Occipital lobe (tissue), 2 donors: ENCODE results near the gene EFEMP2. TPM values are rescaled to one million over a fixed set of nuclear protein-coding genes. Genes with fewer than 3 reads are reported as not detected.

Experiments used
- DNase-seq: peaks from one replicate; lab custom pipeline; 2025; lab: John Stamatoyannopoulos, UW
- total RNA-seq: library from RNA; depleted of rRNA; stranded (reverse); fragments of >200 nt; gene quantifications from one replicate; pipeline ENCODE4 v1.2.3, GENCODE V29; 2014

Gene EFEMP2
- total RNA-seq, 1 donor from 2014 or later: 13.3 TPM

GRCh38 chr11:65826984-65827735 is 45.4 kb downstream of the EFEMP2 start:
- no peak for DNase-seq

DNA sequence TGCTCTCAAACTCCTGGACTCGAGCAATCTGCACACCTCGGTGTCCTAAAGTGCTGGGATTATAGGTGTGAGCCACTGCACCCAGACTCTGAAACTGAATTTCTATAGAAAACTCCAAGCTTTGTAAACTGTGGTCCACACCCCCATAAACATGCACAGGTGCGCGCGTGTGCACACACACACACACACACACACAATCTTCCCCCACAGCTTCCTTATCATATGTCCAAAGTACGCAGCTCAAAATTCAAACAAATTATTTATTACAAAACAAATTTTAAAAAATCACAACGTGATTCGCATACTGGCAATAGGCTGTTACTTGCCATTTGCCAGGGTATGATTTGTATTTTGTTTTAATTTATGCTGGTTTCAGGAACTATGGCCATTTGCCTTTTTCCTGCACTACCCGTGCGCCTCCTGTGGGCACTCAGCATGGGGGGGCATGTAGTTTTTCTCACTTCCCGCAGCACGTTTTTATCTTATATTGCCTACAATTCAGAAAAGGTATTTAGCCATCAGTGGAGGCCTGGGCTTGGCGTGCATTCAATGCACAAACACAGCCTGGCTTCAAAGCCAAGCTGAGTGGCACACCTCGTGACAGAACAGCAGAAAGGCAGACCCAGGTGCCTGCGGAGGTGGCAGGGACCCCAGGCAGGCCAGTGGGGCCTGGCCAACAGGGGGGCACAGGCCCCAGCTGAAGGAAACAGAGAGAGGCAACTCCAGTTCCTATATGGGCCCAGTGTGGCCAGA is 49.6 kb downstream of the EFEMP2 start:
- DNase-seq: no peak

DNA sequence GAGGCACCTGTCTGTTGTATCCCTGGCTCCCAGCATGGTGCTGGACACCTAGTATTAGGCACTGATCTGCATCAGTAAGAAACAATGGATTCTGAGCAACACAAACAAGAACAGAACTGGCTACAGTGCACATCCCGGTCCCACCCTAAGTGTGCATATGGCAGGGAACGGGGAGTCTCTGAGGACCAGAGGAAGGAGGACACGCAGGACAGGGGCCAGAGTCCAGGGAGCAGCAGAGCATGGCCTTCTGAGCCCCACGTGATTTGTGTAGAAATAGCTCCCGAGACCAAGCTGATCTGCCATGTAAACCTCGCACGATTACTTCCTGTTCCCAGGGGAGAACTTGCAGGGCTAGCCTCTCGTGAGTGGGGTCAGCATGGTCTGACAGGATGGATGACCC is 51.5 kb downstream of the EFEMP2 start:
- no peak for DNase-seq

DNA sequence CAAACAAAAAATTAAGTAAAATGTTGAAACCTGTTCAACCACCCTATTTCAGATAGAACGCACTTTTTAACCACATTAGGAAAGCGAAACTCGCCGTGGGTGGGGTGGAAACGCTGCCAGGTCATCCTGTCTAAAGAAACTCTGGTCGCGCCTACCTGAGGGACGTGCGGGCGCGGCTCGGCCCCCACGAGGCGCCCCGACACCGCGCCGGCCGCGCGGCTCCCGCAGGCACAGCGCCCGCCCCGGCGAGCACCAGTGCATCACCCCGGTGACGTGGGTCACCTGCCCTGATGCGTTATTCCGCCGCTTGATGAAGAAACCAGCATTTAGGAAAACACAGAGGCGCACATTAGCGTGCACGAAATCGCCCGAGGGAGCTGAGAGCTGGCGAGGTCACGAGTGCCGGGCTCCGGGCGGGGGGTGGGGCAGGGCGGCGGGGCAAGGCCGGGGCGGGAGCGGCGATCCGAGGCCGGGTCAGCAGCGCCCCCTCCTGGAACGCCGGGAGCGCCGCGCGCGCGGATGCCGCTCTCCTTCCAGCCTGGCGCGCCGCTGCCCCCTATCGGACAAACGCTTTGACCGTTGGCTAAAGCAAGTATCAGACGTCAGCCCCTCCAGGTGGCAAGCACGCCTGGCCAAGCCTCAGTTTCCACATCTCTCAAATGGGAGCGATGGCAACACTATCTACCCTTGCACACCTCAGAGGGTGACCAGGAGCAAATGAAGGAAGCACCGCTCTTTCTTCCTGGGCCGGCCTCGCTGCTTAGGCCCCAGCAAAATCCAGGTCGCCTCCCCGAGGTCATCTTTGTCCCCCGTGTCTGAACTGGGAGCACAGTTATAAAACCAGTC is 54.5 kb downstream of the EFEMP2 start:
- DNase-seq: peak; percentile 86

DNA sequence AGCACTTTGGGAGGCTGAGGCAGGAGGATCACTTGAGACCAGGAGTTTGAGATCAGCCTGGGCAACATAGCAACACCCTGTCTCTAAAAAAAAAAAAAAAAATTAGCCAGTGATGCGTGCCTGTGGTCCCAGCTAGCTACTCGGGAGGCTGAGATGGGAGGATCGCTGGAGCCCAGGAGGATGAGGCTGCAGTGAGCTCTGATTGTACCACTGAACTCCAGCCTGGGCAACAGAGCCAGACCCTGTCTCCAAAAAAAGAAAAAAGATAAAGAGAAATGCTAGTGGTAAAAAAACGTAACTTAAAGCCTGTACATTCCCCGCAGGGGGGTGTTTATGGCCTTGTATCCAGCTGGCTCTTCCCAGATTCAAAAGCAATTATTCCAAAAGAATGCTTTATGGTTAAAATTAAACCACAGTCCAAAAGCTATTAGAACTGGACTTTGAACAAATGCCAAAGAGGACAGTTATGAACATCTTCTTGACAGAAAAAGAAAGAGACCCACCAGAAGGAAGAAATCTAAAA is 55.2 kb downstream of the EFEMP2 start:
- DNase-seq: no peak

- no peak for DNase-seq
These were observed 55.9 kb downstream of the EFEMP2 start for GRCh38 chr11:65816696-65817095.

Other genes with a start within 250 kb of the EFEMP2 start
- 3.7 TPM for gene SIPA1, start 234.7 kb downstream of the EFEMP2 start, total RNA-seq
- 12.6 TPM for gene RELA, start 209.9 kb downstream of the EFEMP2 start, total RNA-seq
- gene KAT5, start 160.5 kb downstream of the EFEMP2 start, total RNA-seq: 43.8 TPM
- gene RNASEH2C, start 152.0 kb downstream of the EFEMP2 start, total RNA-seq: 9.4 TPM
- gene AP5B1, start 91.8 kb downstream of the EFEMP2 start, total RNA-seq: 4.7 TPM
- not detected for gene OVOL1, start 85.7 kb downstream of the EFEMP2 start, total RNA-seq
- gene SNX32, start 38.8 kb downstream of the EFEMP2 start, total RNA-seq: 7.3 TPM
- 404 TPM for gene CFL1, start 14.6 kb downstream of the EFEMP2 start, total RNA-seq
- gene MUS81, start 12.4 kb downstream of the EFEMP2 start, total RNA-seq: 45.9 TPM
- gene CTSW, start 7.0 kb upstream of the EFEMP2 start, total RNA-seq: not detected
- gene FIBP, start 15.7 kb upstream of the EFEMP2 start, total RNA-seq: 107 TPM
- 14.0 TPM for gene CCDC85B, start 17.9 kb upstream of the EFEMP2 start, total RNA-seq
- not detected for gene FOSL1, start 27.6 kb upstream of the EFEMP2 start, total RNA-seq
- gene C11orf68, start 46.3 kb upstream of the EFEMP2 start, total RNA-seq: 12.6 TPM
- 50.4 TPM for gene DRAP1, start 46.6 kb upstream of the EFEMP2 start, total RNA-seq
- not detected for gene TSGA10IP, start 72.7 kb upstream of the EFEMP2 start, total RNA-seq
- gene SART1, start 88.9 kb upstream of the EFEMP2 start, total RNA-seq: 22.1 TPM
- gene EIF1AD, start 129.4 kb upstream of the EFEMP2 start, total RNA-seq: 20.7 TPM
- gene BANF1, start 129.7 kb upstream of the EFEMP2 start, total RNA-seq: 16.7 TPM
- not detected for gene CST6, start 139.2 kb upstream of the EFEMP2 start, total RNA-seq
- gene CATSPER1, start 153.7 kb upstream of the EFEMP2 start, total RNA-seq: not detected
- 14.0 TPM for gene GAL3ST3, start 176.4 kb upstream of the EFEMP2 start, total RNA-seq
- gene SF3B2, start 179.6 kb upstream of the EFEMP2 start, total RNA-seq: 88.6 TPM
- gene PACS1, start 197.5 kb upstream of the EFEMP2 start, total RNA-seq: 34.5 TPM